ENCODE data around the gene PDE11A.

DNA sequence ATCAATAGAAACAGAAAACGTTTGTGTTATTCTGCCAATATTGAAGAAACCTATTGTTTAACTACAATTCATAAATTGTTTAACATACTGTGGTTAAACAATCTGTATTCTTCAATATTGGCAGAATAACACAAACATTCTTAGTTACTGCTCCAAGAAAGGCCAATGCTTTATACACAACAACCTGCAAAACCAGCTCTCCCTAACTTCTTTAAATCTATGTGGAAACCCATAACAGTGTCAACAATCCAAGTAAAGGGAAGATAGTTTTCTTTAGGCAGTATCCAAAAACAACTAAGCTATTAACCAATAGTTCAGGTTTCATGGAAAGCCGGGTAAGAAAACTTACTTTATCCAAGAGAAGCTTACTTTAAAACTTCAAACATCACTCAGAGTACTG is 33.5 kb upstream of the PDE11A start:
- TF ChIP-seq FOXJ3 (CRISPR knock-in tag; IDR thresholded peaks at IDR 0.05; ENCODE audit: borderline replicate concordance) (no peak), MEIS1 (CRISPR knock-in tag; IDR thresholded peaks at IDR 0.05; ENCODE audit: borderline replicate concordance) (no peak), NFIB (CRISPR knock-in tag; IDR thresholded peaks at IDR 0.05; ENCODE audit: borderline replicate concordance) (no peak), POLR2A (IDR thresholded peaks at IDR 0.05; ENCODE audit: insufficient read depth in 1 of 2, low read depth in 2 of 2, low read length in 2 of 2) (no peak), SMAD1 (CRISPR knock-in tag; IDR thresholded peaks at IDR 0.05; ENCODE audit: borderline replicate concordance, low read depth) (no peak)
- TF ChIP-seq, protein P1, sequence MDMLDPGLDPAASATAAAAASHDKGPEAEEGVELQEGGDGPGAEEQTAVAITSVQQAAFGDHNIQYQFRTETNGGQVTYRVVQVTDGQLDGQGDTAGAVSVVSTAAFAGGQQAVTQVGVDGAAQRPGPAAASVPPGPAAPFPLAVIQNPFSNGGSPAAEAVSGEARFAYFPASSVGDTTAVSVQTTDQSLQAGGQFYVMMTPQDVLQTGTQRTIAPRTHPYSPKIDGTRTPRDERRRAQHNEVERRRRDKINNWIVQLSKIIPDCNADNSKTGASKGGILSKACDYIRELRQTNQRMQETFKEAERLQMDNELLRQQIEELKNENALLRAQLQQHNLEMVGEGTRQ (IDR thresholded peaks at IDR 0.05; ENCODE audit: low read depth, low read length): no peak
- TF ChIP-seq, protein P1 (CRISPR knock-in tag; IDR thresholded peaks at IDR 0.05; ENCODE audit: borderline replicate concordance): no peak
- TF ChIP-seq, protein P2, sequence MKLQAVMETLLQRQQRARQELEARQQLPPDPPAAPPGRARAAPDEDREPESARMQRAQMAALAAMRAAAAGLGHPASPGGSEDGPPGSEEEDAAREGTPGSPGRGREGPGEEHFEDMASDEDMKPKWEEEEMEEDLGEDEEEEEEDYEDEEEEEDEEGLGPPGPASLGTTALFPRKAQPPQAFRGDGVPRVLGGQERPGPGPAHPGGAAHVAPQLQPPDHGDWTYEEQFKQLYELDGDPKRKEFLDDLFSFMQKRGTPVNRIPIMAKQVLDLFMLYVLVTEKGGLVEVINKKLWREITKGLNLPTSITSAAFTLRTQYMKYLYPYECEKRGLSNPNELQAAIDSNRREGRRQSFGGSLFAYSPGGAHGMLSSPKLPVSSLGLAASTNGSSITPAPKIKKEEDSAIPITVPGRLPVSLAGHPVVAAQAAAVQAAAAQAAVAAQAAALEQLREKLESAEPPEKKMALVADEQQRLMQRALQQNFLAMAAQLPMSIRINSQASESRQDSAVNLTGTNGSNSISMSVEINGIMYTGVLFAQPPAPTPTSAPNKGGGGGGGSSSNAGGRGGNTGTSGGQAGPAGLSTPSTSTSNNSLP (IDR thresholded peaks at IDR 0.05; ENCODE audit: low read depth, low read length): no peak
- TF ChIP-seq, protein P3, sequence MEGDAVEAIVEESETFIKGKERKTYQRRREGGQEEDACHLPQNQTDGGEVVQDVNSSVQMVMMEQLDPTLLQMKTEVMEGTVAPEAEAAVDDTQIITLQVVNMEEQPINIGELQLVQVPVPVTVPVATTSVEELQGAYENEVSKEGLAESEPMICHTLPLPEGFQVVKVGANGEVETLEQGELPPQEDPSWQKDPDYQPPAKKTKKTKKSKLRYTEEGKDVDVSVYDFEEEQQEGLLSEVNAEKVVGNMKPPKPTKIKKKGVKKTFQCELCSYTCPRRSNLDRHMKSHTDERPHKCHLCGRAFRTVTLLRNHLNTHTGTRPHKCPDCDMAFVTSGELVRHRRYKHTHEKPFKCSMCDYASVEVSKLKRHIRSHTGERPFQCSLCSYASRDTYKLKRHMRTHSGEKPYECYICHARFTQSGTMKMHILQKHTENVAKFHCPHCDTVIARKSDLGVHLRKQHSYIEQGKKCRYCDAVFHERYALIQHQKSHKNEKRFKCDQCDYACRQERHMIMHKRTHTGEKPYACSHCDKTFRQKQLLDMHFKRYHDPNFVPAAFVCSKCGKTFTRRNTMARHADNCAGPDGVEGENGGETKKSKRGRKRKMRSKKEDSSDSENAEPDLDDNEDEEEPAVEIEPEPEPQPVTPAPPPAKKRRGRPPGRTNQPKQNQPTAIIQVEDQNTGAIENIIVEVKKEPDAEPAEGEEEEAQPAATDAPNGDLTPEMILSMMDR (CRISPR knock-in tag; IDR thresholded peaks at IDR 0.05): no peak
- TF ChIP-seq, protein P4, sequence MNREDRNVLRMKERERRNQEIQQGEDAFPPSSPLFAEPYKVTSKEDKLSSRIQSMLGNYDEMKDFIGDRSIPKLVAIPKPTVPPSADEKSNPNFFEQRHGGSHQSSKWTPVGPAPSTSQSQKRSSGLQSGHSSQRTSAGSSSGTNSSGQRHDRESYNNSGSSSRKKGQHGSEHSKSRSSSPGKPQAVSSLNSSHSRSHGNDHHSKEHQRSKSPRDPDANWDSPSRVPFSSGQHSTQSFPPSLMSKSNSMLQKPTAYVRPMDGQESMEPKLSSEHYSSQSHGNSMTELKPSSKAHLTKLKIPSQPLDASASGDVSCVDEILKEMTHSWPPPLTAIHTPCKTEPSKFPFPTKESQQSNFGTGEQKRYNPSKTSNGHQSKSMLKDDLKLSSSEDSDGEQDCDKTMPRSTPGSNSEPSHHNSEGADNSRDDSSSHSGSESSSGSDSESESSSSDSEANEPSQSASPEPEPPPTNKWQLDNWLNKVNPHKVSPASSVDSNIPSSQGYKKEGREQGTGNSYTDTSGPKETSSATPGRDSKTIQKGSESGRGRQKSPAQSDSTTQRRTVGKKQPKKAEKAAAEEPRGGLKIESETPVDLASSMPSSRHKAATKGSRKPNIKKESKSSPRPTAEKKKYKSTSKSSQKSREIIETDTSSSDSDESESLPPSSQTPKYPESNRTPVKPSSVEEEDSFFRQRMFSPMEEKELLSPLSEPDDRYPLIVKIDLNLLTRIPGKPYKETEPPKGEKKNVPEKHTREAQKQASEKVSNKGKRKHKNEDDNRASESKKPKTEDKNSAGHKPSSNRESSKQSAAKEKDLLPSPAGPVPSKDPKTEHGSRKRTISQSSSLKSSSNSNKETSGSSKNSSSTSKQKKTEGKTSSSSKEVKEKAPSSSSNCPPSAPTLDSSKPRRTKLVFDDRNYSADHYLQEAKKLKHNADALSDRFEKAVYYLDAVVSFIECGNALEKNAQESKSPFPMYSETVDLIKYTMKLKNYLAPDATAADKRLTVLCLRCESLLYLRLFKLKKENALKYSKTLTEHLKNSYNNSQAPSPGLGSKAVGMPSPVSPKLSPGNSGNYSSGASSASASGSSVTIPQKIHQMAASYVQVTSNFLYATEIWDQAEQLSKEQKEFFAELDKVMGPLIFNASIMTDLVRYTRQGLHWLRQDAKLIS (CRISPR knock-in tag; IDR thresholded peaks at IDR 0.05): no peak
